H1 (cell line): ENCODE data around the gene MYADM. TPM values are rescaled to one million over a fixed set of nuclear protein-coding genes. Genes with fewer than 3 reads are reported as not detected.

Experiments
- CTCF ChIA-PET: fragments of 300-600 bp; sonication (Branson Sonifier 250); formaldehyde crosslinking; loops from one replicate; lab custom pipeline; 2021; ENCODE audit not compliant: partially characterized antibody; lab: Charles Lee
- POLR2A ChIA-PET: fragments of 300-600 bp; sonication (Branson Sonifier 250); formaldehyde crosslinking; loops from one replicate; lab custom pipeline; 2021; ENCODE audit warnings: inconsistent platforms; ENCODE audit not compliant: partially characterized antibody; lab: Charles Lee
- DNase-seq, 2 experiments: peaks; one replicate each; pipeline versions ENCODE4 v3.0.0 to v3.0.0-alpha.2; 2010 to 2022; ENCODE audit warnings: low spot score in 2 of 2, low read depth in 1 of 2, mixed read lengths in 1 of 2
- FAIRE-seq: peaks from 2 replicates; lab custom pipeline; 2011; peaks lifted over from hg19 to GRCh38; lab: Jason Lieb, UNC
- H2AFZ ChIP-seq: 2 replicates; pipeline ENCODE4 v1.8.1; 2012; ENCODE audit warnings: low read length, inconsistent platforms
- H2AK5ac ChIP-seq: 2 replicates; pipeline ENCODE4 v1.6.1; 2013; ENCODE audit warnings: low read depth, low read length
- H2BK120ac ChIP-seq: replicated peaks from 2 replicates; pipeline ENCODE3; 2013; ENCODE audit warnings: low read depth, low read length, inconsistent platforms
- H2BK12ac ChIP-seq: 2 replicates; pipeline ENCODE4 v1.6.1; 2013; ENCODE audit warnings: low read depth, low read length
- H2BK15ac ChIP-seq: 2 replicates; pipeline ENCODE4 v1.6.1; 2013; ENCODE audit warnings: low read length
- H2BK20ac ChIP-seq: 2 replicates; pipeline ENCODE4 v1.6.1; 2013; ENCODE audit warnings: low read length
- H2BK5ac ChIP-seq: 2 replicates; pipeline ENCODE4 v1.6.1; 2013; ENCODE audit warnings: low read depth, low read length
- H3K14ac ChIP-seq: 2 replicates; pipeline ENCODE4 v1.6.1; 2013; ENCODE audit warnings: inconsistent platforms; ENCODE audit not compliant: insufficient read length
- H3K18ac ChIP-seq: 2 replicates; pipeline ENCODE4 v1.6.1; 2013; ENCODE audit warnings: low read length; ENCODE audit errors: extremely low read depth
- H3K23ac ChIP-seq: 2 replicates; pipeline ENCODE4 v1.6.1; 2013; ENCODE audit warnings: inconsistent platforms; ENCODE audit not compliant: insufficient read length
- H3K23me2 ChIP-seq: 2 replicates; pipeline ENCODE4 v1.6.1; 2013; ENCODE audit warnings: low read depth, low read length
- H3K27ac ChIP-seq: 2 replicates; pipeline ENCODE4 v1.6.1; 2011; ENCODE audit warnings: low read depth, low read length, inconsistent platforms
- H3K27me3 ChIP-seq, 4 experiments: replicated peaks in 1 of 4; 1 replicate in 1 of 4; 2 replicates in 3 of 4; pipeline versions ENCODE4 v1.6.1 to v1.8.1; 2011 to 2013; ENCODE audit warnings: low read length in 3 of 4, mild to moderate bottlenecking in 3 of 4, inconsistent platforms in 2 of 4, mixed read lengths in 2 of 4, moderate library complexity in 1 of 4; ENCODE audit not compliant: control insufficient read depth in 3 of 4, insufficient read depth in 3 of 4; ENCODE audit errors: extremely low read depth in 1 of 4
- H3K36me3 ChIP-seq, 4 experiments: 2 replicates each; pipeline versions ENCODE4 v1.6.1 to v1.8.1; 2011 to 2013; ENCODE audit warnings: mild to moderate bottlenecking in 4 of 4, low read length in 3 of 4, moderate library complexity in 2 of 4, control low read depth in 1 of 4, inconsistent platforms in 1 of 4; ENCODE audit not compliant: insufficient read depth in 4 of 4, control insufficient read depth in 2 of 4
- H3K4ac ChIP-seq: replicated peaks from 2 replicates; pipeline ENCODE3; 2013; ENCODE audit warnings: low read length, low read depth, mixed read lengths, inconsistent platforms; ENCODE audit not compliant: insufficient read length
- H3K4me1 ChIP-seq, 4 experiments: replicated peaks in 1 of 4; 1 replicate in 1 of 4; 2 replicates in 3 of 4; pipeline versions ENCODE4 v1.6.1 to v1.8.1; 2011 to 2013; ENCODE audit warnings: low read length in 3 of 4, inconsistent platforms in 2 of 4, mixed read lengths in 1 of 4; ENCODE audit not compliant: insufficient read depth in 4 of 4, control insufficient read depth in 3 of 4
- H3K4me2 ChIP-seq, 2 experiments: 2 replicates each; pipeline versions ENCODE4 v1.6.1 to v1.8.1; 2011 to 2013; ENCODE audit warnings: low read depth in 2 of 2, low read length in 2 of 2, control low read depth in 1 of 2, inconsistent platforms in 1 of 2, mild to moderate bottlenecking in 1 of 2; ENCODE audit not compliant: insufficient read depth in 1 of 2
- H3K4me3 ChIP-seq, 4 experiments: fragments of 200-600, 300-600 bp in 1 of 4; sonication (generic), shearing (Covaris generic), sonication (Bioruptor Twin) in 1 of 4; 2 replicates each; pipeline versions ENCODE4 v1.5.1 to v1.8.1; 2011 to 2016; ENCODE audit warnings: low read length in 4 of 4, low read depth in 3 of 4, control low read depth in 2 of 4, inconsistent platforms in 2 of 4, mild to moderate bottlenecking in 2 of 4, mixed read lengths in 1 of 4, moderate library complexity in 1 of 4; ENCODE audit not compliant: insufficient read depth in 2 of 4; ENCODE audit errors: extremely low read depth in 1 of 4
- H3K56ac ChIP-seq: replicated peaks from 2 replicates; pipeline ENCODE3; 2013; ENCODE audit warnings: low read depth, mild to moderate bottlenecking, mixed read lengths, low read length, inconsistent platforms; ENCODE audit not compliant: insufficient read length
- H3K79me1 ChIP-seq: 2 replicates; pipeline ENCODE4 v1.6.1; 2013; ENCODE audit warnings: low read depth, low read length, control low read depth
- H3K79me2 ChIP-seq, 2 experiments: 2 replicates each; pipeline versions ENCODE4 v1.6.1 to v1.8.1; 2012 to 2013; ENCODE audit warnings: low read length in 2 of 2, mild to moderate bottlenecking in 2 of 2, inconsistent platforms in 1 of 2; ENCODE audit not compliant: insufficient read depth in 2 of 2, control insufficient read depth in 1 of 2
- H3K9ac ChIP-seq, 4 experiments: replicated peaks in 1 of 4; 1 replicate in 1 of 4; 2 replicates in 3 of 4; pipeline versions ENCODE4 v1.6.1 to v1.8.1; 2011 to 2013; ENCODE audit warnings: low read depth in 3 of 4, low read length in 3 of 4, control low read depth in 2 of 4, mild to moderate bottlenecking in 2 of 4, moderate library complexity in 2 of 4, inconsistent platforms in 1 of 4; ENCODE audit errors: extremely low read depth in 1 of 4
- H3K9me3 ChIP-seq, 2 experiments: 2 replicates each; pipeline versions ENCODE4 v1.6.1 to v1.8.1; 2012 to 2013; ENCODE audit warnings: mild to moderate bottlenecking in 2 of 2, moderate library complexity in 2 of 2, control low read depth in 1 of 2, inconsistent platforms in 1 of 2, low read depth in 1 of 2, low read length in 1 of 2, mixed read lengths in 1 of 2; ENCODE audit not compliant: insufficient read depth in 2 of 2
- H4K20me1 ChIP-seq, 2 experiments: replicated peaks in 1 of 2; 2 replicates each; pipeline versions ENCODE3 to v1.8.1; 2011 to 2013; ENCODE audit warnings: inconsistent platforms in 2 of 2, low read length in 2 of 2, mild to moderate bottlenecking in 1 of 2; ENCODE audit not compliant: insufficient read depth in 2 of 2, control insufficient read depth in 1 of 2
- H4K5ac ChIP-seq: 2 replicates; pipeline ENCODE4 v1.6.1; 2013; ENCODE audit warnings: low read length, low read depth, mixed read lengths, inconsistent platforms; ENCODE audit not compliant: insufficient read length
- H4K8ac ChIP-seq: 2 replicates; pipeline ENCODE4 v1.8.0; 2013; ENCODE audit warnings: mild to moderate bottlenecking, moderate library complexity, low read length, inconsistent platforms; ENCODE audit not compliant: insufficient read depth; ENCODE audit errors: extremely low read depth
- H4K91ac ChIP-seq: replicated peaks from 2 replicates; pipeline ENCODE3; 2013; ENCODE audit warnings: low read length, mixed read lengths, inconsistent platforms; ENCODE audit not compliant: insufficient read length
- GABPA ChIP-seq: IDR thresholded peaks from 2 replicates; pipeline ENCODE4 v1.6.1; 2011; ENCODE audit warnings: mild to moderate bottlenecking, low read length, moderate library complexity, borderline replicate concordance; ENCODE audit not compliant: insufficient read depth
- POLR2AphosphoS5 ChIP-seq: IDR thresholded peaks from 2 replicates; pipeline ENCODE4 v1.6.1; 2011; ENCODE audit warnings: low read depth, low read length
- WGBS, 2 experiments: shearing (Covaris generic) in 1 of 2; methylation state at CpG; one replicate each; pipeline versions ENCODE4 v1.1.6 to v1.1.7; 2013 to 2015; ENCODE audit warnings: low lambda C conversion rate in 2 of 2, mixed read lengths in 2 of 2, inconsistent platforms in 1 of 2, low coverage in 1 of 2, missing lambda C conversion rate in 1 of 2; ENCODE audit not compliant: insufficient replicate concordance in 2 of 2, insufficient coverage in 1 of 2, insufficient read length in 1 of 2; ENCODE audit errors: extremely low coverage in 1 of 2, missing lambda C conversion rate in 1 of 2; 5-methylcytosine and 5-hydroxymethylcytosine counted together
- polyA plus RNA-seq, 7 experiments: library from polyadenylated mRNA; depleted of rRNA in 3 of 7; stranded (reverse) in 5 of 7; unstranded in 2 of 7; fragments of >200 nt in 5 of 7; fragments of 200-250 nt in 2 of 7; gene quantifications; 1 replicate in 5 of 7; 2 replicates in 1 of 7; 4 replicates in 1 of 7; pipeline versions ENCODE4 v1.2.1 to v1.2.3, GENCODE V29; 2011 to 2013; ENCODE audit warnings: missing spikeins in 2 of 7, mixed read lengths in 2 of 7
- total RNA-seq: library from RNA; stranded (reverse); fragmentation: NEBNext Ultra II Directional; extraction: Animal tissue kit (Norgen Biotek cat#: 25700); gene quantifications from 2 replicates; pipeline ENCODE4 v1.2.1, GENCODE V29; 2021

The MYADM gene
- total and polyA plus RNA-seq, 2 of the 8 experiments (the other 6 are each of a cell fraction or from before 2014, with no cell fraction given), result 70.1 to 74.2 TPM

DNA sequence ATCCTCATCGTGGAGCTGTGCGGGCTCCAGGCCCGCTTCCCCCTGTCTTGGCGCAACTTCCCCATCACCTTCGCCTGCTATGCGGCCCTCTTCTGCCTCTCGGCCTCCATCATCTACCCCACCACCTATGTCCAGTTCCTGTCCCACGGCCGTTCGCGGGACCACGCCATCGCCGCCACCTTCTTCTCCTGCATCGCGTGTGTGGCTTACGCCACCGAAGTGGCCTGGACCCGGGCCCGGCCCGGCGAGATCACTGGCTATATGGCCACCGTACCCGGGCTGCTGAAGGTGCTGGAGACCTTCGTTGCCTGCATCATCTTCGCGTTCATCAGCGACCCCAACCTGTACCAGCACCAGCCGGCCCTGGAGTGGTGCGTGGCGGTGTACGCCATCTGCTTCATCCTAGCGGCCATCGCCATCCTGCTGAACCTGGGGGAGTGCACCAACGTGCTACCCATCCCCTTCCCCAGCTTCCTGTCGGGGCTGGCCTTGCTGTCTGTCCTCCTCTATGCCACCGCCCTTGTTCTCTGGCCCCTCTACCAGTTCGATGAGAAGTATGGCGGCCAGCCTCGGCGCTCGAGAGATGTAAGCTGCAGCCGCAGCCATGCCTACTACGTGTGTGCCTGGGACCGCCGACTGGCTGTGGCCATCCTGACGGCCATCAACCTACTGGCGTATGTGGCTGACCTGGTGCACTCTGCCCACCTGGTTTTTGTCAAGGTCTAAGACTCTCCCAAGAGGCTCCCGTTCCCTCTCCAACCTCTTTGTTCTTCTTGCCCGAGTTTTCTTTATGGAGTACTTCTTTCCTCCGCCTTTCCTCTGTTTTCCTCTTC is 6.3 kb downstream of the MYADM start:
- WGBS, 2 experiments, result 96% methylated on average over 48 of the region's 51 CpGs; no CpG with 5 or more reads in 1 of the 2 experiments
- no peak overlapping the region for H3K18ac ChIP-seq
- H3K27ac ChIP-seq, result no peak overlapping the region
- no peak overlapping the region for H4K91ac ChIP-seq
- no peaks in the 10 kb centered on the region for H3K9me3 ChIP-seq
- TF ChIP-seq GABPA, result no peak
- peak; percentile 79 for TF ChIP-seq POLR2AphosphoS5
- H3K36me3 ChIP-seq, result peaks cover 7 to 30% (median 16%) of the 10 kb centered on the region in 4 experiments; a peak in 6 of 8 replicates
- no peak overlapping the region for H3K4me3 ChIP-seq
- H2BK5ac ChIP-seq, result no peak overlapping the region
- no peak overlapping the region for H2BK120ac ChIP-seq
- H4K5ac ChIP-seq, result no peak overlapping the region
- H3K14ac ChIP-seq, result no peak overlapping the region
- H2BK12ac ChIP-seq, result no peak overlapping the region
- no peak overlapping the region for H3K23ac ChIP-seq
- peaks cover 1 to 9% of the 10 kb centered on the region in 2 experiments for H4K20me1 ChIP-seq
- H3K56ac ChIP-seq, result no peak overlapping the region
- peaks cover 9% of the 10 kb centered on the region; the same call in 1 of the 2 replicates for H3K79me1 ChIP-seq
- H3K4me1 ChIP-seq, result peaks cover 3 to 7% (median 5%) of the 10 kb centered on the region in 4 experiments; a peak in 6 of 7 replicates
- ChIA-PET POLR2A (interaction anchor here (1.4 to 4.1 kb wide), 4 partner anchors 9 to 18 kb away, joined by 3 to 46 read pairs (median 4); partner anchors contain the start of gene PRKCG), CTCF (interaction anchor here (0.8 to 1.7 kb wide), 5 partner anchors 27 to 68 kb away, joined by 3 to 7 read pairs (median 4); no protein-coding TSS in a partner anchor)
- no peak for FAIRE-seq
- peaks cover 0 to 13% of the 10 kb centered on the region in 2 experiments; a peak in 1 of 4 replicates for H3K79me2 ChIP-seq
- no peak overlapping the region for H2AK5ac ChIP-seq
- no peak overlapping the region for H2AFZ ChIP-seq
- no peak for DNase-seq
- H3K4ac ChIP-seq, result no peak overlapping the region
- H3K27me3 ChIP-seq, result no peaks in the 10 kb centered on the region
- H2BK15ac ChIP-seq, result no peak overlapping the region
- H3K23me2 ChIP-seq, result peaks cover 5% of the 10 kb centered on the region; the same call in 1 of the 2 replicates
- H3K9ac ChIP-seq, result no peak overlapping the region
- peak overlapping the region; percentile 58; the same call in 1 of the 2 replicates for H4K8ac ChIP-seq
- H2BK20ac ChIP-seq, result no peak overlapping the region
- no peak overlapping the region for H3K4me2 ChIP-seq
